H9 (cell line): ENCODE measurements around the gene MRPL20. TPM values are rescaled to one million over a fixed set of nuclear protein-coding genes. Genes with fewer than 3 reads are reported as not detected.
A peak's percentile ranks its signal among the peaks of the same experiment; 100 is the strongest.

Experiments used
- DNase-seq: peaks from one replicate; pipeline ENCODE4 v3.0.0-alpha.2; 2017
- H2AFZ ChIP-seq: one replicate; pipeline ENCODE4 v1.6.1; 2013; ENCODE audit warnings: mild to moderate bottlenecking, low read length, control low read depth, moderate library complexity
- H2AK5ac ChIP-seq: 2 replicates; pipeline ENCODE4 v1.6.1; 2013; ENCODE audit warnings: low read length, control low read depth, mixed read lengths; ENCODE audit not compliant: insufficient read length
- H2BK120ac ChIP-seq: one replicate; pipeline ENCODE4 v1.6.1; 2013; ENCODE audit warnings: low read depth, mild to moderate bottlenecking, low read length, control low read depth, inconsistent platforms; ENCODE audit not compliant: poor library complexity, severe bottlenecking
- H2BK12ac ChIP-seq: 2 replicates; pipeline ENCODE4 v1.6.1; 2013; ENCODE audit warnings: low read length, control low read depth, mixed read lengths, low read depth; ENCODE audit not compliant: insufficient read length
- H2BK15ac ChIP-seq: 2 replicates; pipeline ENCODE4 v1.6.1; 2013; ENCODE audit warnings: low read depth, low read length, control low read depth
- H2BK20ac ChIP-seq: one replicate; pipeline ENCODE4 v1.6.1; 2013; ENCODE audit warnings: low read depth, mild to moderate bottlenecking, low read length, control low read depth, inconsistent platforms; ENCODE audit not compliant: poor library complexity, severe bottlenecking
- H2BK5ac ChIP-seq: 2 replicates; pipeline ENCODE4 v1.6.1; 2013; ENCODE audit warnings: low read length, control low read depth, mixed read lengths; ENCODE audit not compliant: insufficient read length
- H3K14ac ChIP-seq: 2 replicates; pipeline ENCODE4 v1.6.1; 2013; ENCODE audit warnings: low read length, control low read depth; ENCODE audit not compliant: insufficient read depth
- H3K18ac ChIP-seq: 2 replicates; pipeline ENCODE4 v1.6.1; 2013; ENCODE audit warnings: low read depth, mild to moderate bottlenecking, mixed read lengths, low read length, control low read depth; ENCODE audit not compliant: insufficient read length
- H3K23ac ChIP-seq: 2 replicates; pipeline ENCODE4 v1.6.1; 2013; ENCODE audit warnings: low read length, control low read depth, mixed read lengths, low read depth; ENCODE audit not compliant: insufficient read length
- H3K23me2 ChIP-seq: 2 replicates; pipeline ENCODE4 v1.6.1; 2013; ENCODE audit warnings: low read depth, mild to moderate bottlenecking, mixed read lengths, low read length, control low read depth; ENCODE audit not compliant: insufficient read length, poor library complexity, severe bottlenecking
- H3K27ac ChIP-seq: 2 replicates; pipeline ENCODE4 v1.5.1; 2013; ENCODE audit warnings: low read length, control low read depth, mixed read lengths, low read depth; ENCODE audit not compliant: insufficient read length
- H3K27me3 ChIP-seq: 2 replicates; pipeline ENCODE4 v1.6.1; 2013; ENCODE audit warnings: low read length, control low read depth, inconsistent platforms; ENCODE audit not compliant: insufficient read depth
- H3K4ac ChIP-seq: 2 replicates; pipeline ENCODE4 v1.6.1; 2013; ENCODE audit warnings: low read depth, mild to moderate bottlenecking, control low read depth, inconsistent platforms, low read length, moderate library complexity
- H3K4me1 ChIP-seq: 2 replicates; pipeline ENCODE4 v1.6.1; 2013; ENCODE audit warnings: low read length, control low read depth, inconsistent platforms; ENCODE audit not compliant: insufficient read depth
- H3K4me2 ChIP-seq: 2 replicates; pipeline ENCODE4 v1.6.1; 2013; ENCODE audit warnings: low read length, control low read depth, mixed read lengths; ENCODE audit not compliant: insufficient read length, insufficient read depth
- H3K56ac ChIP-seq: 2 replicates; pipeline ENCODE4 v1.6.1; 2013; ENCODE audit warnings: low read depth, mild to moderate bottlenecking, mixed read lengths, low read length, control low read depth; ENCODE audit not compliant: insufficient read length
- H3K79me1 ChIP-seq: 2 replicates; pipeline ENCODE4 v1.6.1; 2013; ENCODE audit warnings: low read depth, mild to moderate bottlenecking, moderate library complexity, low read length, control low read depth, inconsistent platforms; ENCODE audit not compliant: insufficient read depth, poor library complexity, severe bottlenecking
- H3K79me2 ChIP-seq: 2 replicates; pipeline ENCODE4 v1.6.1; 2013; ENCODE audit warnings: low read length, control low read depth, inconsistent platforms; ENCODE audit not compliant: insufficient read depth
- H3K9ac ChIP-seq: 2 replicates; pipeline ENCODE4 v1.6.1; 2013; ENCODE audit warnings: low read length, control low read depth, mixed read lengths; ENCODE audit not compliant: insufficient read length; ENCODE audit errors: extremely low read depth
- H3K9me3 ChIP-seq: one replicate; pipeline ENCODE4 v1.6.1; 2013; ENCODE audit warnings: low read depth, low read length, inconsistent platforms; ENCODE audit not compliant: control insufficient read depth
- H3T11ph ChIP-seq: one replicate; pipeline ENCODE4 v1.6.1; 2013; ENCODE audit warnings: mild to moderate bottlenecking, low read length, control low read depth, inconsistent platforms
- H4K20me1 ChIP-seq: one replicate; pipeline ENCODE4 v1.6.1; 2013; ENCODE audit not compliant: control insufficient read depth, insufficient read length, insufficient read depth
- H4K5ac ChIP-seq: 2 replicates; pipeline ENCODE4 v1.6.1; 2013; ENCODE audit warnings: low read depth, mild to moderate bottlenecking, mixed read lengths, low read length, control low read depth; ENCODE audit not compliant: insufficient read length
- H4K8ac ChIP-seq: replicated peaks from 2 replicates; pipeline ENCODE4 v1.6.1; 2013; ENCODE audit warnings: low read length, control low read depth, mixed read lengths, low read depth; ENCODE audit not compliant: insufficient read length
- H4K91ac ChIP-seq: 2 replicates; pipeline ENCODE4 v1.6.1; 2013; ENCODE audit warnings: low read depth, mild to moderate bottlenecking, moderate library complexity, mixed read lengths, low read length, control low read depth; ENCODE audit not compliant: insufficient read length
- H3K27ac Mint-ChIP-seq, 3 experiments: 2 replicates in 2 of 3; 3 replicates in 1 of 3; pipeline ENCODE4 v1.8.0; 2020 to 2021; ENCODE audit warnings: mixed read lengths in 3 of 3, mild to moderate bottlenecking in 1 of 3, moderate library complexity in 1 of 3
- H3K27me3 Mint-ChIP-seq: 2 replicates; pipeline ENCODE4 v1.8.0; 2021; ENCODE audit warnings: low read depth, mild to moderate bottlenecking, moderate library complexity, mixed read lengths
- H3K36me3 Mint-ChIP-seq, 3 experiments: 2 replicates in 2 of 3; 3 replicates in 1 of 3; pipeline ENCODE4 v1.8.0; 2020 to 2021; ENCODE audit warnings: low read depth in 3 of 3, mixed read lengths in 3 of 3; ENCODE audit not compliant: insufficient read depth in 1 of 3
- H3K4me1 Mint-ChIP-seq, 2 experiments: 2 replicates each; pipeline ENCODE4 v1.8.0; 2020; ENCODE audit warnings: mixed read lengths in 2 of 2
- H3K4me3 Mint-ChIP-seq, 2 experiments: 2 replicates in 1 of 2; 3 replicates in 1 of 2; pipeline ENCODE4 v1.8.0; 2020 to 2021; ENCODE audit warnings: mild to moderate bottlenecking in 2 of 2, mixed read lengths in 2 of 2, moderate library complexity in 1 of 2
- H3K9me3 Mint-ChIP-seq, 2 experiments: 2 replicates in 1 of 2; 3 replicates in 1 of 2; pipeline ENCODE4 v1.8.0; 2020; ENCODE audit warnings: mild to moderate bottlenecking in 2 of 2, mixed read lengths in 2 of 2, moderate library complexity in 1 of 2
- CTCF ChIP-seq: fragments of 200-600 bp; sonication (generic); conservative IDR thresholded peaks from 3 replicates; pipeline ENCODE4 v1.8.0; 2021; ENCODE audit warnings: antibody characterized with exemption, mild to moderate bottlenecking
- WGBS: extraction: QIAGEN DNeasy Blood & Tissue Kit; methylation state at CpG from one replicate; pipeline ENCODE4 v1.1.7; 2013; ENCODE audit warnings: missing lambda C conversion rate, low lambda C conversion rate, mixed read lengths; ENCODE audit not compliant: insufficient read length; ENCODE audit errors: extremely low coverage; 5-methylcytosine and 5-hydroxymethylcytosine counted together
- total RNA-seq: library from RNA; stranded (reverse); gene quantifications from 2 replicates; pipeline ENCODE4 v1.2.1, GENCODE V29; 2021

Gene MRPL20
- total RNA-seq, 1 experiment from 2014 or later, result 162 TPM

DNA sequence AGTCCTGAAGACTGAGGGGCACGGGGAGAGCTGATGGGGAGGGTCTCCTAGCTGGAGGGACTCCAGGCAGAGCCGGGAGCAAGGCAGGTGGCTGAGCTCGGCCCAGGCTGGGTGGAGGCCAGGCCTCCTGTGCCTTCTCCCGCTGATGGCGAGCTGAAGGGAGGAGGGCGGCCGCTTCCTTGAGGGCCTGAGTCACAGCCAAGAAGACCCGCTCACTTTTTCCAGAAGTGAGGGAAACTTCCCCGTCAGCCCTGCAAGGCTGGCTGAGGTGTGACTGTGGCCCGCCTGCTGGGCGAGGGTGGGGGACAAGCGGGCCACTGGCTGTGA, 26.7 kb upstream of the MRPL20 start:
- Histone ChIP-seq H3K23me2 (peaks cover 10% of the 10 kb centered on the region), H3K18ac (peak overlapping the region; percentile 22), H3K9ac (no peak overlapping the region), H2BK12ac (no peak overlapping the region), H3K4me2 (peak overlapping the region; percentile 28), H4K8ac (no peak overlapping the region), H3K4ac (no peak overlapping the region), H3K79me2 (peaks cover 2% of the 10 kb centered on the region; the same call in 1 of the 2 replicates), H3K14ac (peak overlapping the region; percentile 29), H2BK20ac (no peak overlapping the region), H4K20me1 (no peaks in the 10 kb centered on the region), H2BK5ac (no peak overlapping the region), H2AK5ac (no peak overlapping the region), H3K27me3 (no peaks in the 10 kb centered on the region), H2BK120ac (no peak overlapping the region), H3K27ac (no peak overlapping the region), H3T11ph (no peak overlapping the region), H2BK15ac (no peak overlapping the region), H3K56ac (no peak overlapping the region), H3K9me3 (no peaks in the 10 kb centered on the region), H3K4me1 (peaks cover 2% of the 10 kb centered on the region; the same call in 1 of the 2 replicates), H4K5ac (no peak overlapping the region), H4K91ac (no peak overlapping the region), H2AFZ (no peak overlapping the region), H3K79me1 (no peaks in the 10 kb centered on the region), H3K23ac (no peak overlapping the region)
- Mint-ChIP-seq H3K36me3 (no peaks in the 10 kb centered on the region), H3K4me1 (peaks cover 31 to 46% of the 10 kb centered on the region in 2 experiments), H3K4me3 (peak overlapping the region; percentile 64 to 68; a peak in 4 of 5 replicates), H3K9me3 (no peaks in the 10 kb centered on the region), H3K27me3 (no peaks in the 10 kb centered on the region), H3K27ac (peak overlapping the region in 1 of 3 experiments; percentile 85; a peak in 2 of 7 replicates)
- no CpG with 5 or more reads among the region's 12 CpGs for WGBS
- TF ChIP-seq CTCF, result no peak
- DNase-seq, result no peak
